ENCODE data around the gene CEP72. TPM values are rescaled to one million over a fixed set of nuclear protein-coding genes. Genes with fewer than 3 reads are reported as not detected.

CEP72 gene
- polyA plus RNA-seq, 1 donor (not counting 4 experiments of a cell fraction or from before 2014, with no cell fraction given): 4.5 TPM

DNA sequence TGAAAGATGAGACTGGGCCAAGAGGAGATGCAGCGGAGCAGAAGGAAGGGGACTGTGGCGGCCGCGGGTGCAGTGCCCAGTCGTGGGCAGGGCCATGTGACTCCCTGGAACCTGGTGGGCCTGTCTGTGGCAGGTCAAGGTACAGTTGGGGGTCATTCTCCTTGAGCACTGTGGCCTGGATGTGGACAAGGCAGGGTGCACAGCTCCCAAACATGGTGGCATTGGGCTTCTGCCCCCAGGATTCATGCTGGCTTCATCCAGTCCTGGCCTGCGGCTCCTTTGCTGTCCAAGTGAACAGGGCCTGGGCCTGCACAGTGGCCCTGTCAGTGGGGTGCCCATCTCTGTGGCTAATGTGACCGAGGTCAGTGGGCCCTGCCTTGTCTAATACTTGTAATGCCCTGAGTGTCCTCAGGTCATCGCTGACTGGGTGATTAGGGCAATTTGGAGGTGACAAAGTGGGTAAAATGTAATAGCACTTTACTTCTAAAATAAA is 39.9 kb downstream of the CEP72 start:
- DNase-seq (ENCODE audit: low read depth, low spot score): no peak

DNA sequence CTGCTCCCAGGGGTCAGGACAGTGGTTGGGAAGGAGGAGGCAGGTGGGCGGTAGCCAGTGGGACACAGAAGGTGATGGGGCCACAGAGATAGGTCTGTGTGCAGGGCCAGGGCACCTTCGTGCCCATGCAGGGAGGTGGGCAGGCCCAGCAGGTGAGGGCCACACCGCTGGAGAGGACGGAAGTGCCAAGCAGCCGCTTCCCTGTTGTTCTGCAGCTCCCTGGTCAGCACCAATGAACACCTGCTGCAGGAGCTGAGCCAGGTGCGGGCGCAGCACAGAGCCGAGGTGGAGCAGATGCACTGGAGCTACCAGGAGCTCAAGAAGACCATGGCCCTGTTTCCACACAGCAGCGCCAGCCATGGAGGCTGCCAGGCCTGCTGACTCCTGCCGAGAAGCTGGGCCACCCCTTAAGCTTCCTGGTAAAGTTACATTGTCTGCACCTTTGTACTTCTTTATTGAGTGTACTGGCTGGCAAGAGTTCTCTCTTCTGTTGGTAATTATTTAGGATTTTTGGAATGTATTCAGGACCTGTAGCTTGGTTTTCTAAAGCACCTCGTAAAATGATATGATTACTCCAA is 40.7 kb downstream of the CEP72 start:
- Histone ChIP-seq H3K4me2 (ENCODE audit: control insufficient read depth, extremely low read depth, insufficient read depth, low read depth, low read length) (no peak overlapping the region), H3K9me3 (ENCODE audit: control insufficient read depth, low read depth, low read length) (peaks cover 12% of the 10 kb centered on the region), H3K27ac (ENCODE audit: control insufficient read depth, insufficient read depth, low read length) (no peak overlapping the region), H3K36me3 (ENCODE audit: control insufficient read depth in 2 of 2, extremely low read depth in 1 of 2, insufficient read depth in 2 of 2, low read length in 2 of 2) (peaks cover 7 to 21% of the 10 kb centered on the region in 2 experiments), H3K4me3 (ENCODE audit: control insufficient read depth in 2 of 3, extremely low read depth in 1 of 3, insufficient read depth in 2 of 3, low read depth in 1 of 3, low read length in 3 of 3) (no peak overlapping the region), H3K9ac (ENCODE audit: control insufficient read depth, extremely low read depth, insufficient read depth, low read length) (no peak overlapping the region), H3K27me3 (ENCODE audit: control insufficient read depth, extremely low read depth, insufficient read depth, low read length) (no peaks in the 10 kb centered on the region), H4K20me1 (ENCODE audit: control insufficient read depth, extremely low read depth, insufficient read depth, low read length) (no peaks in the 10 kb centered on the region), H3K4me1 (ENCODE audit: control insufficient read depth, extremely low read depth, insufficient read depth, low read length) (no peaks in the 10 kb centered on the region), H3K9me1 (ENCODE audit: control insufficient read depth, extremely low read depth, insufficient read depth, low read length) (no peaks in the 10 kb centered on the region), H3K79me2 (ENCODE audit: control insufficient read depth, insufficient read depth, low read length) (no peaks in the 10 kb centered on the region), H2AFZ (ENCODE audit: control insufficient read depth, low read length) (no peak overlapping the region)
- dilution Hi-C loops (cut with MboI; ENCODE audit: extremely low pct_ligation_motif_present, low sequenced_read_pairs): no loop called here
- FAIRE-seq (no peak), DNase-seq (ENCODE audit: low read depth, low spot score) (no peak)
- TF ChIP-seq, protein P1, sequence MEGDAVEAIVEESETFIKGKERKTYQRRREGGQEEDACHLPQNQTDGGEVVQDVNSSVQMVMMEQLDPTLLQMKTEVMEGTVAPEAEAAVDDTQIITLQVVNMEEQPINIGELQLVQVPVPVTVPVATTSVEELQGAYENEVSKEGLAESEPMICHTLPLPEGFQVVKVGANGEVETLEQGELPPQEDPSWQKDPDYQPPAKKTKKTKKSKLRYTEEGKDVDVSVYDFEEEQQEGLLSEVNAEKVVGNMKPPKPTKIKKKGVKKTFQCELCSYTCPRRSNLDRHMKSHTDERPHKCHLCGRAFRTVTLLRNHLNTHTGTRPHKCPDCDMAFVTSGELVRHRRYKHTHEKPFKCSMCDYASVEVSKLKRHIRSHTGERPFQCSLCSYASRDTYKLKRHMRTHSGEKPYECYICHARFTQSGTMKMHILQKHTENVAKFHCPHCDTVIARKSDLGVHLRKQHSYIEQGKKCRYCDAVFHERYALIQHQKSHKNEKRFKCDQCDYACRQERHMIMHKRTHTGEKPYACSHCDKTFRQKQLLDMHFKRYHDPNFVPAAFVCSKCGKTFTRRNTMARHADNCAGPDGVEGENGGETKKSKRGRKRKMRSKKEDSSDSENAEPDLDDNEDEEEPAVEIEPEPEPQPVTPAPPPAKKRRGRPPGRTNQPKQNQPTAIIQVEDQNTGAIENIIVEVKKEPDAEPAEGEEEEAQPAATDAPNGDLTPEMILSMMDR (optimal IDR thresholded peaks at IDR 0.05 in 1 of 3, IDR thresholded peaks at IDR 0.05 in 1 of 3, conservative IDR thresholded peaks at IDR 0.05 in 1 of 3; ENCODE audit: extremely low read depth in 1 of 3, insufficient read depth in 2 of 3, low read length in 3 of 3): no peak
- TF ChIP-seq EZH2 (IDR thresholded peaks at IDR 0.05; ENCODE audit: low read length): no peak

More for the DNA sequence above, 39.9 kb downstream of the CEP72 start:
- no peaks in the 10 kb centered on the region for H3K27me3 ChIP-seq (ENCODE audit: control insufficient read depth, extremely low read depth, insufficient read depth, low read length)
- dilution Hi-C loops (cut with MboI; ENCODE audit: extremely low pct_ligation_motif_present, low sequenced_read_pairs): no loop called here
- peaks cover 14% of the 10 kb centered on the region for H3K9me3 ChIP-seq (ENCODE audit: control insufficient read depth, low read depth, low read length)
- TF ChIP-seq, protein P1 (optimal IDR thresholded peaks at IDR 0.05 in 1 of 3, IDR thresholded peaks at IDR 0.05 in 1 of 3, conservative IDR thresholded peaks at IDR 0.05 in 1 of 3; ENCODE audit: extremely low read depth in 1 of 3, insufficient read depth in 2 of 3, low read length in 3 of 3): no peak
- no peak for TF ChIP-seq EZH2 (IDR thresholded peaks at IDR 0.05; ENCODE audit: low read length)
- no peaks in the 10 kb centered on the region for H3K4me1 ChIP-seq (ENCODE audit: control insufficient read depth, extremely low read depth, insufficient read depth, low read length)
- H3K4me2 ChIP-seq (ENCODE audit: control insufficient read depth, extremely low read depth, insufficient read depth, low read depth, low read length): no peak overlapping the region
- FAIRE-seq: no peak
- H3K27ac ChIP-seq (ENCODE audit: control insufficient read depth, insufficient read depth, low read length): no peak overlapping the region
- H3K36me3 ChIP-seq (ENCODE audit: control insufficient read depth in 2 of 2, extremely low read depth in 1 of 2, insufficient read depth in 2 of 2, low read length in 2 of 2): peaks cover 9 to 23% of the 10 kb centered on the region in 2 experiments
- no peak overlapping the region for H3K4me3 ChIP-seq (ENCODE audit: control insufficient read depth in 2 of 3, extremely low read depth in 1 of 3, insufficient read depth in 2 of 3, low read depth in 1 of 3, low read length in 3 of 3)
- H3K79me2 ChIP-seq (ENCODE audit: control insufficient read depth, insufficient read depth, low read length): no peaks in the 10 kb centered on the region
- no peak overlapping the region for H2AFZ ChIP-seq (ENCODE audit: control insufficient read depth, low read length)
- no peaks in the 10 kb centered on the region for H3K9me1 ChIP-seq (ENCODE audit: control insufficient read depth, extremely low read depth, insufficient read depth, low read length)
- H3K9ac ChIP-seq (ENCODE audit: control insufficient read depth, extremely low read depth, insufficient read depth, low read length): no peak overlapping the region
- H4K20me1 ChIP-seq (ENCODE audit: control insufficient read depth, extremely low read depth, insufficient read depth, low read length): no peaks in the 10 kb centered on the region

Measured in keratinocyte (primary cell).